GM08714 (cell line): ENCODE results near the gene GOLGA7B.

Experiments
- H3K4me3 ChIP-seq: fragments of 200-500 bp; sonication (Bioruptor generic); 2 replicates; pipeline ENCODE4 v1.5.1; 2014; ENCODE audit warnings: mild to moderate bottlenecking, low read length, inconsistent platforms
- ZNF274 ChIP-seq: IDR thresholded peaks from 2 replicates; pipeline ENCODE4 v1.6.1; 2012; ENCODE audit warnings: mild to moderate bottlenecking, low read depth, low read length

GOLGA7B gene

GRCh38 chr10:97849687-97850402 lies at the start of gene GOLGA7B:
Gene GOLGA7B, plus strand, starts transcription at chr10:97849843. Its CDS starts 461 bp downstream, at chr10:97850304.
- TF ChIP-seq ZNF274: no peak
- peak within 1 kb of the TSS; percentile 53; the same call in 1 of the 2 replicates for H3K4me3 ChIP-seq

- TF ChIP-seq ZNF274: no peak
- H3K4me3 ChIP-seq: no peak overlapping the region
Observed at GRCh38 chr10:97800474-97800873, 49.2 kb upstream of the GOLGA7B start.

DNA sequence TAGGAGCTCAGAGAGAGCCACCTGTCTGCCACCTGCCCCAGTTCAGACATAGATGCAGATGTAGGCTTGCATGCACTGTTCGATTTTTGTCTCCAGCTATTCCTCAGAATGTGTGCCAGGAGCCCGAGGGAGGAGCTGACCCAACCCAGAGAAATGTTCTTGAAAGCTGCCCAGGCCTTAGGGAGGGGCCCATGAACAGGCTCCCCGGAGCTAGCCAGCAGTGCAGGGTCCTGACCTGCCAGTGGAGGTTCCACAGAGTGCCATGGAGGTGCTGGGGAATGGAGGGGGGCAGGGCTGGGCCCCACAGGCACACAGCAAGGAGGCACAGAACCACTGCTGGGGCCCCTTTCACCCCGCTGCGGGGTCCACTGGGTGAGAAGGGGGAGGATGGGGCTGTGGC lies 48.2 kb upstream of the GOLGA7B start:
- no peak for TF ChIP-seq ZNF274
- no peak overlapping the region for H3K4me3 ChIP-seq

- no peak for TF ChIP-seq ZNF274
- H3K4me3 ChIP-seq: no peak overlapping the region
Observed at GRCh38 chr10:97805096-97805884, 44.4 kb upstream of the GOLGA7B start.

DNA sequence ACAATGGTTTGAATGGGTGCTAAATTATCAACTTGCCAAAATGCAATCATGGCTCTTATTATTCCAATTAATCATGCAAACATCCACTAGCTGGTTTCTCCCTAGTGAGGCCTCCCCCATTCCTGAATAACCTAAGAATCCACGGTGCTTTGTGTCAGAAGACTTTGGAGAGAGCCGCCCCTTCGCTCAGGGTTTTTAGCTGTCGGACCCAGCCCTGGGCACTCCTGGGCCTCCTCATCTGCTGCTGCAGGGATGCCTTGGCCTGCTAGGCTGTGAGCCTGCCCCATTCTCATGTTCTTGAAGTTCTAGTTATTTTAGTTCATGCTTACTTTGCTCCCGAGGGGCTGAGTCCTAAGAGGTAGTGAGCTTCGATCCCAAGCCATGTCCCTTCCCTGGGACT lies 43.7 kb upstream of the GOLGA7B start:
- H3K4me3 ChIP-seq: no peak overlapping the region
- no peak for TF ChIP-seq ZNF274

- H3K4me3 ChIP-seq: no peak overlapping the region
- no peak for TF ChIP-seq ZNF274
Observed at GRCh38 chr10:97810446-97810845, 39.2 kb upstream of the GOLGA7B start.

- no peak for TF ChIP-seq ZNF274
- no peak overlapping the region for H3K4me3 ChIP-seq
Observed at GRCh38 chr10:97811958-97812357, 37.7 kb upstream of the GOLGA7B start.

- TF ChIP-seq ZNF274: no peak
- no peak overlapping the region for H3K4me3 ChIP-seq
Observed at GRCh38 chr10:97812696-97813095, 36.9 kb upstream of the GOLGA7B start.

- no peak for TF ChIP-seq ZNF274
- H3K4me3 ChIP-seq: no peak overlapping the region
Observed at GRCh38 chr10:97813311-97813710, 36.3 kb upstream of the GOLGA7B start.

GRCh38 chr10:97814996-97815395 lies 34.6 kb upstream of the GOLGA7B start:
- TF ChIP-seq ZNF274: no peak
- H3K4me3 ChIP-seq: no peak overlapping the region

- no peak for TF ChIP-seq ZNF274
- H3K4me3 ChIP-seq: no peak overlapping the region
Observed at GRCh38 chr10:97816609-97817008, 33.0 kb upstream of the GOLGA7B start.

DNA sequence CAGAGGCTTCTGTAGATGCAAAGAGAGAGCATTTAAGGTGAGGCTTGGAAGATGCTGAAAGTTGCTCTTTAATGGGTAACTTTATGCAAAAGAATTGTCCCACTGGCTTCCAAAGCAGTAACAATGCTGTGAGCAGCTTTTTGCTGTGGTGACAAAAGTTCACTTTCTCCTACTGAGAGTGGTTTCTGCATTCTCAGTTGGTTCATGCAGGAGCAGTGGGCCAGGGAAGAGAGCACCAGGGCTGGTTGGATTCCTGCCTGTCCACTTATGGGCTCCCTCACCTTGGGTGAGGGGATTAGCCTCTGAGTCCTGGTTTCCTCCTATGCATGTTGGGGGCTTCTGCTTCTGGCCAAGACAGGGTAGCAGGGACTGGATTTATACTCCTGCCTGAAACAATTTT lies 31.1 kb upstream of the GOLGA7B start:
- TF ChIP-seq ZNF274: no peak
- no peak overlapping the region for H3K4me3 ChIP-seq

DNA sequence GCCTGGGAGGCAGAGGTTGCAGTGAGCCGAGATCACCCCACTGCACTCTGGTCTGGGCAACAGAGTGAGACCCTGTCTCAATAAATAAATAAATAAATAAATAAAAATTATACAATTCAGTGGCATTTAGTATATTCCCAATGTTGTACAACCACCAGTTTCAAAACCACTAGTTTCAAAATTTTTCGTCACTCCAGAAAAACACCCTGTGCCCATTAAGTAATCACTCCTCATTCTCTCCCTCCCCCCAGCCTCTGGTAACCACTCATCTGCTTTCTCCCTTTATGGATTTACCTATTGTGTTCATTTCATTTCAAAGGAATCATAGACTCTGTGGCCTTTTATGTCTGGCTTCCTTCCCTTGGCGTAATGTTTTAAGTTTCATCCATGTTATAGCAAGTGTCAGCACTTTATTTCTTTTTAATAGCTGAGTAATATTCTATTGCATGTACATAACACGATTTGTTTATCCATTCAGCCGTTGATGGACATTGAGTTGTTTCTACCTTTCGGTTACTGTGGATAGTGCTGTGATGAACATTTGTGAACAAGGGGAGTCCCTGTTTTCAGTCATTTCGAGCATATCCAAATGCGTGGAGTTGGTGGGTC lies 29.4 kb upstream of the GOLGA7B start:
- no peak overlapping the region for H3K4me3 ChIP-seq
- TF ChIP-seq ZNF274: no peak

GRCh38 chr10:97821308-97822038 lies 28.2 kb upstream of the GOLGA7B start:
- H3K4me3 ChIP-seq: no peak overlapping the region
- TF ChIP-seq ZNF274: no peak
